K562 (cell line): ENCODE measurements around the gene CPLANE2. TPM values are rescaled to one million over a fixed set of nuclear protein-coding genes. Genes with fewer than 3 reads are reported as not detected.
A peak's percentile ranks its signal among the peaks of the same experiment; 100 is the strongest.

Experiments used
- ERF ChIP-seq: fragments of 450-650 bp; formaldehyde crosslinking; IDR thresholded peaks from 2 replicates; pipeline ENCODE4 v1.4.0; 2020; ENCODE audit warnings: mild to moderate bottlenecking, mixed read lengths
- HNRNPH1 ChIP-seq: fragments of 200-400 bp; formaldehyde crosslinking; optimal IDR thresholded peaks from 2 replicates; pipeline ENCODE3; 2017; ENCODE audit warnings: low read depth, mild to moderate bottlenecking, low read length, moderate library complexity
- TAF7 ChIP-seq: fragments of 450-650 bp; IDR thresholded peaks from 2 replicates; pipeline ENCODE4 v1.6.1; 2016; ENCODE audit warnings: missing genetic modification characterization, missing compliant biosample characterization
- TBP ChIP-seq: optimal IDR thresholded peaks from 2 replicates; pipeline ENCODE3; 2011; ENCODE audit warnings: low read depth, low read length, improper control_type of control experiment
- ZNF75A ChIP-seq: fragments of 450-650 bp; formaldehyde crosslinking; IDR thresholded peaks from 2 replicates; pipeline ENCODE4 v1.4.0; 2020; ENCODE audit warnings: mild to moderate bottlenecking
- polyA plus RNA-seq, 8 experiments: library from polyadenylated mRNA; depleted of rRNA in 4 of 8; stranded (reverse) in 5 of 8; unstranded in 3 of 8; fragments of >200 nt; fragmentation: Nextera tagmentation in 2 of 8; fragmentation: Illumina TruSeq in 1 of 8; extraction: Ambion mirVana in 2 of 8; extraction: Trizol in 1 of 8; gene quantifications; 2 replicates each; pipeline versions ENCODE4 v1.2.1 to v1.2.3, GENCODE V29; 2011 to 2014; ENCODE audit warnings: inconsistent platforms in 1 of 8, missing spikeins in 1 of 8
- total RNA-seq, 7 experiments: library from RNA; depleted of rRNA in 6 of 7; stranded (reverse); fragments of >200 nt in 6 of 7; fragmentation: Illumina TruSeq in 2 of 7; extraction: Trizol in 2 of 7; gene quantifications; 2 replicates each; pipeline versions ENCODE4 v1.2.1 to v1.2.3, GENCODE V29; 2011 to 2021; ENCODE audit warnings: low replicate concordance in 1 of 7
- TF ChIP-seq, protein P1 (sequence below), 2 experiments: fragments of 450-650 bp; IDR thresholded peaks; 2 replicates each; pipeline ENCODE4 v1.6.1; 2016; ENCODE audit warnings: mild to moderate bottlenecking in 2 of 2, borderline replicate concordance in 1 of 2, low read depth in 1 of 2, moderate library complexity in 1 of 2
- TF ChIP-seq, protein P2 (sequence below), 2 experiments: IDR thresholded peaks in 1 of 2; conservative IDR thresholded peaks in 1 of 2; 2 replicates each; pipeline ENCODE4 v1.6.1; 2016; ENCODE audit warnings: low read depth in 2 of 2, mild to moderate bottlenecking in 1 of 2, missing compliant biosample characterization in 1 of 2, missing genetic modification characterization in 1 of 2, moderate library complexity in 1 of 2
- TF ChIP-seq, protein P3 (sequence below): fragments of 250-450 bp; sonication (Bioruptor Pico); IDR thresholded peaks from 2 replicates; pipeline ENCODE4 v1.6.1; 2021; ENCODE audit warnings: mild to moderate bottlenecking
- TF ChIP-seq, protein P4 (sequence below): fragments of 250-450 bp; sonication (Bioruptor Pico); IDR thresholded peaks from 2 replicates; pipeline ENCODE4 v1.8.0; 2022; ENCODE audit warnings: moderate library complexity, mild to moderate bottlenecking, inconsistent platforms
- TF ChIP-seq, protein P5 (sequence below): fragments of 250-450 bp; sonication (Bioruptor Pico); IDR thresholded peaks from 2 replicates; pipeline ENCODE4 v1.8.0; 2021; ENCODE audit warnings: mild to moderate bottlenecking, moderate library complexity

CPLANE2 gene
- total and polyA plus RNA-seq, 9 of the 15 experiments (the other 6 are each of a cell fraction or from before 2014, with no cell fraction given), result 0.17 to 20.9 (median 8.1) TPM

DNA sequence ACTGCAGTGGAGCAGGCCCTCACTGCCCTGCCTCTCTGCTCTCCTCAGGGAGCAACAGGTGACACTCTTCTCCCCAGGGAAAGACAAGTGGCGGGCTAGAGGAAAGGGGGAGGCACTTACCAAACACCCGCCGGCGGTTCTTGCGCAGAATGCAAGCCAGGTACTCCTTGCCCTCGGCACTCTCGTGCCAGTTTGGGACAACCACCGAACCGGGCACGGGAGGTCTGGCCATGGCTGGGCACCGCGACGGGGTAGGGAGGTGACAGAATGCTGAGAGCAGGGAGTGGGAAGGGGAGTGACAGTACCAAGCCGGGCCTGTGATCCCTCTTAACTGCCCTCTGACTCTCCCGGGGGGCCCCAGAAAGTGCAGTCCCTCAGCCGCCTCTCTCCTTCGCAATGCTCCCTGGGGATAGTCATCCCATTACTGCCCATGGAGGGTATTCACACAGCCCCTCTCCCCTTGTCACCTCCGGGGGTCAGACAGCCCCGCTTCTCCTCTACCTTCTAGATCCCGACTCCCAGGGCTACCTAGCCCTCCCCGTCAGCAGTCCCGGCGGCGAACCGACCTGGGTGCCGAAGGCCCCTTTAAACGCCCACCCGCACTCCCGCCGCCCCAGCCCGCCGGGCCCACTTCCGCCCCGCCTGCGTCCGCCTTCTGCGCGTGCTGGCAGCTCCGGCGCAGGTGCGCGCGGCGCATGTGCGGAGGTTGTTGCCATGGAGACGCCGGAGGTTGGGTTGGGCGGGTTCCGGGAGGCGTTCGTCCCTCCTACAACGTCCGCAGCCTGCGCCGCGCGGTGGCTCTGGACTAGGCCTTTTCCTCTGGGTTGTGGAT, at the start of gene CPLANE2 (continued):
- TF ChIP-seq, protein P1, sequence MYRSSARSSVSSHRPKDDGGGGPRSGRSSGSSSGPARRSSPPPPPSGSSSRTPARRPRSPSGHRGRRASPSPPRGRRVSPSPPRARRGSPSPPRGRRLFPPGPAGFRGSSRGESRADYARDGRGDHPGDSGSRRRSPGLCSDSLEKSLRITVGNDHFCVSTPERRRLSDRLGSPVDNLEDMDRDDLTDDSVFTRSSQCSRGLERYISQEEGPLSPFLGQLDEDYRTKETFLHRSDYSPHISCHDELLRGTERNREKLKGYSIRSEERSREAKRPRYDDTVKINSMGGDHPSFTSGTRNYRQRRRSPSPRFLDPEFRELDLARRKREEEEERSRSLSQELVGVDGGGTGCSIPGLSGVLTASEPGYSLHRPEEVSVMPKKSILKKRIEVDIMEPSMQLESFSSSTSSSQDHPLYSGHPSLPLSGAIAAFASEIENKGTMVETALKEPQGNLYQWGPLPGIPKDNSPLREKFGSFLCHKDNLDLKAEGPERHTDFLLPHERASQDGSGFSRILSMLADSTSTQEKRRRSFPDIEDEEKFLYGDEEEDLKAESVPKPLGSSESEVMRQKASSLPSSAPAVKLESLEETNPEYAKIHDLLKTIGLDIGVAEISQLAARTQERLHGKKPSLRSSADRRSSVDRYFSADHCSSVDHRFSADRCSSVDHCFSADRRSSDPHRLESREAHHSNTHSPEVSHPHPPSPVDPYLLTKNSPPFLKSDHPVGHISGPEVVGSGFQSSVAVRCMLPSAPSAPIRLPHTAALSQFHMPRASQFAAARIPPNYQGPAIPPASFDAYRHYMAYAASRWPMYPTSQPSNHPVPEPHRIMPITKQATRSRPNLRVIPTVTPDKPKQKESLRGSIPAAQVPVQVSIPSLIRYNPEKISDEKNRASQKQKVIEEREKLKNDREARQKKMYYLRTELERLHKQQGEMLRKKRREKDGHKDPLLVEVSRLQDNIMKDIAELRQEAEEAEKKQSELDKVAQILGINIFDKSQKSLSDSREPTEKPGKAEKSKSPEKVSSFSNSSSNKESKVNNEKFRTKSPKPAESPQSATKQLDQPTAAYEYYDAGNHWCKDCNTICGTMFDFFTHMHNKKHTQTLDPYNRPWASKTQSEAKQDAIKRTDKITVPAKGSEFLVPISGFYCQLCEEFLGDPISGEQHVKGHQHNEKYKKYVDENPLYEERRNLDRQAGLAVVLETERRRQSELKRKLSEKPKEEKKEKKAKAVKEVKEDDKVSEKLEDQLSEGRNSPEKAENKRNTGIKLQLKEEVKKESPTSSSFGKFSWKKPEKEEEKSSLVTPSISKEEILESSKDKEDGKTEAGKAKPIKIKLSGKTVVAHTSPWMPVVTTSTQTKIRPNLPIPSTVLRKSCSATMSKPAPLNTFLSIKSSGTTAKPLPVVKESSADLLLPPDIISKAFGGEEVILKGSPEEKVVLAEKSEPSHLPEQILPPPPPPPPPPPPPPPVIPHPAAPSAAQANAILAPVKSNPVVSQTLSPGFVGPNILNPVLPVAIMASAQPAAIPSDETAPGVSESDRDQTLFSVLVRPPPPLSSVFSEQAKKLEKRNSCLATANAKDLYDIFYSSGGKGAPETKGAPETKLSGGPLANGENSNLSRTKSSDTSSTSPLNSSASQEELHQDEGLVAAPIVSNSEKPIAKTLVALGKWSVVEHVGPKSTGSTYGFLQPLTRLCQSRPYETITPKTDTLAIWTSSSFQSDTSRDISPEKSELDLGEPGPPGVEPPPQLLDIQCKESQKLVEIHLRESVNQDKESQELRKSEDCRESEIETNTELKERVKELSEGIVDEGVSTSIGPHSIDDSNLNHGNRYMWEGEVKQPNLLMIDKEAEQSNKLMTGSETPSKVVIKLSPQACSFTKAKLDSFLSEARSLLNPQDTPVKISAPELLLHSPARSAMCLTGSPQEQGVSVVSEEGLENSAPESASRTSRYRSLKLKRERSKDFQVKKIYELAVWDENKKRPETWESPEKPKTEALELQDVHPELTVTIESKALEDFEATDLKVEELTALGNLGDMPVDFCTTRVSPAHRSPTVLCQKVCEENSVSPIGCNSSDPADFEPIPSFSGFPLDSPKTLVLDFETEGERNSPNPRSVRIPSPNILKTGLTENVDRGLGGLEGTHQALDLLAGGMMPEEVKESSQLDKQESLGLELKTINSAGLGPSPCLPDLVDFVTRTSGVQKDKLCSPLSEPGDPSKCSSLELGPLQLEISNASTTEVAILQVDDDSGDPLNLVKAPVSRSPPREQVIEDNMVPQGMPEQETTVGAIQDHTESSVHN (IDR thresholded peaks at IDR 0.05; ENCODE audit: borderline replicate concordance in 1 of 2, low read depth in 1 of 2), result no peak
- TF ChIP-seq HNRNPH1 (no peak), ERF (CRISPR knock-in tag) (no peak; the same call in 1 of the 2 replicates), ZNF75A (no peak), TAF7 (tag) (no peak), TBP (peak; percentile 81)
- TF ChIP-seq, protein P2, sequence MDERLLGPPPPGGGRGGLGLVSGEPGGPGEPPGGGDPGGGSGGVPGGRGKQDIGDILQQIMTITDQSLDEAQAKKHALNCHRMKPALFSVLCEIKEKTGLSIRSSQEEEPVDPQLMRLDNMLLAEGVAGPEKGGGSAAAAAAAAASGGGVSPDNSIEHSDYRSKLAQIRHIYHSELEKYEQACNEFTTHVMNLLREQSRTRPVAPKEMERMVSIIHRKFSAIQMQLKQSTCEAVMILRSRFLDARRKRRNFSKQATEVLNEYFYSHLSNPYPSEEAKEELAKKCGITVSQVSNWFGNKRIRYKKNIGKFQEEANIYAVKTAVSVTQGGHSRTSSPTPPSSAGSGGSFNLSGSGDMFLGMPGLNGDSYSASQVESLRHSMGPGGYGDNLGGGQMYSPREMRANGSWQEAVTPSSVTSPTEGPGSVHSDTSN (CRISPR knock-in tag; IDR thresholded peaks at IDR 0.05; ENCODE audit: low read depth), result no peak
- TF ChIP-seq, protein P2 (tag; conservative IDR thresholded peaks at IDR 0.05; ENCODE audit: low read depth), result no peak
- TF ChIP-seq, protein P3, sequence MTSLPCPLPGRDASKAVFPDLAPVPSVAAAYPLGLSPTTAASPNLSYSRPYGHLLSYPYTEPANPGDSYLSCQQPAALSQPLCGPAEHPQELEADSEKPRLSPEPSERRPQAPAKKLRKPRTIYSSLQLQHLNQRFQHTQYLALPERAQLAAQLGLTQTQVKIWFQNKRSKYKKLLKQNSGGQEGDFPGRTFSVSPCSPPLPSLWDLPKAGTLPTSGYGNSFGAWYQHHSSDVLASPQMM (CRISPR knock-in tag), result no peak
- TF ChIP-seq, protein P4, sequence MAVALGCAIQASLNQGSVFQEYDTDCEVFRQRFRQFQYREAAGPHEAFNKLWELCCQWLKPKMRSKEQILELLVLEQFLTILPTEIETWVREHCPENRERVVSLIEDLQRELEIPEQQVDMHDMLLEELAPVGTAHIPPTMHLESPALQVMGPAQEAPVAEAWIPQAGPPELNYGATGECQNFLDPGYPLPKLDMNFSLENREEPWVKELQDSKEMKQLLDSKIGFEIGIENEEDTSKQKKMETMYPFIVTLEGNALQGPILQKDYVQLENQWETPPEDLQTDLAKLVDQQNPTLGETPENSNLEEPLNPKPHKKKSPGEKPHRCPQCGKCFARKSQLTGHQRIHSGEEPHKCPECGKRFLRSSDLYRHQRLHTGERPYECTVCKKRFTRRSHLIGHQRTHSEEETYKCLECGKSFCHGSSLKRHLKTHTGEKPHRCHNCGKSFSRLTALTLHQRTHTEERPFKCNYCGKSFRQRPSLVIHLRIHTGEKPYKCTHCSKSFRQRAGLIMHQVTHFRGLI (CRISPR knock-in tag), result no peak
- TF ChIP-seq, protein P5, sequence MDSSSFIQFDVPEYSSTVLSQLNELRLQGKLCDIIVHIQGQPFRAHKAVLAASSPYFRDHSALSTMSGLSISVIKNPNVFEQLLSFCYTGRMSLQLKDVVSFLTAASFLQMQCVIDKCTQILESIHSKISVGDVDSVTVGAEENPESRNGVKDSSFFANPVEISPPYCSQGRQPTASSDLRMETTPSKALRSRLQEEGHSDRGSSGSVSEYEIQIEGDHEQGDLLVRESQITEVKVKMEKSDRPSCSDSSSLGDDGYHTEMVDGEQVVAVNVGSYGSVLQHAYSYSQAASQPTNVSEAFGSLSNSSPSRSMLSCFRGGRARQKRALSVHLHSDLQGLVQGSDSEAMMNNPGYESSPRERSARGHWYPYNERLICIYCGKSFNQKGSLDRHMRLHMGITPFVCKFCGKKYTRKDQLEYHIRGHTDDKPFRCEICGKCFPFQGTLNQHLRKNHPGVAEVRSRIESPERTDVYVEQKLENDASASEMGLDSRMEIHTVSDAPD (CRISPR knock-in tag), result no peak
